GM12801 (cell line): ENCODE data around the gene LNX1.

Source experiments
- CTCF ChIP-seq: IDR thresholded peaks from one replicate; pipeline ENCODE4 v1.5.1; 2011; ENCODE audit warnings: control low read depth; ENCODE audit not compliant: insufficient read length; ENCODE audit errors: extremely low read depth

The LNX1 gene

GRCh38 chr4:53545942-53546581 is 45.2 kb downstream of the LNX1 start:
- TF ChIP-seq CTCF = no peak

GRCh38 chr4:53545273-53545672 is 46.0 kb downstream of the LNX1 start:
- TF ChIP-seq CTCF = no peak

- no peak for TF ChIP-seq CTCF
These were observed 47.7 kb downstream of the LNX1 start for GRCh38 chr4:53543561-53543960.

- no peak for TF ChIP-seq CTCF
These were observed 49.6 kb downstream of the LNX1 start for GRCh38 chr4:53541577-53542206.

GRCh38 chr4:53538756-53539155 is 52.5 kb downstream of the LNX1 start:
- TF ChIP-seq CTCF = no peak

GRCh38 chr4:53537606-53538005 is 53.7 kb downstream of the LNX1 start:
- TF ChIP-seq CTCF = no peak

- TF ChIP-seq CTCF = no peak
These were observed 55.0 kb downstream of the LNX1 start for GRCh38 chr4:53536328-53536727.

- TF ChIP-seq CTCF = no peak
These were observed 55.7 kb downstream of the LNX1 start for GRCh38 chr4:53535567-53535966.
